ENCODE results near the gene ROM1.

DNA sequence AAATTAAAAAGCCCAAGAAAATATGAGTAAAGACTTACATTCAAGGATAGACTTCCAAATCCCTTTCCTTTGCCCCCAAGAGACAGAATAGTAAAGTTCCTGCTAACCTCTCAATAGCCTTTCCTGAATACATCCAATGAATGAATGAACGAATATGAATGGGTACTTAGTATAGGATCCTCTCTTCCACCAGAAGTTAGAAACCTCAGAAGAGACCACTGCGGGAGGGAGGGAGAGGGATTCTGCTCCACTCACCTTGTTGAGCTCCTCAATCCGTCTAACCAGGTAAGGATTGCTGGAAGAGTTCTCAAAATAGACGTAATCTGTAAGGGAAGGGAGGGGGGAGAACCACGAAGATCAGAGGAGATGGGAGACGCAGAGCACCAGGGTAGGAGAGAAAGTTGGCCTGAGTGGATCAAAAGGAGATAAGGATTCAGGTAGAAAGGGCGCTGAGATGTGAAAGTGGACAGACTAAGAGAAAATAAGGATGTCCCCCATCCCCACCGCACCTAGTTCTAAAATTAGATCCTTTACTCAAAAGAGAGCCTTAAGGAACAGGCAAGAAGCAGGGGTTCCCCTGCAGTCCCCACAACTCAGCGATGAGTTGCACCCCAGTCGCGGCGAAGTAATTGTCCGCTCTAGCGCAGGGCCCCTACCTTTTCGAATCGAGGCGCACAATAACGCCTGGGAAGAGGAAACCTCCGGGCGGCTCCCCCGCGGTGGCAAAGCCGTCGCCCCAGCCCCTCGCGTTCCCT is 12.5 kb upstream of the ROM1 start:
- TF ChIP-seq CTCF (IDR thresholded peaks at IDR 0.05), result no peak
- no peak for TF ChIP-seq POLR2AphosphoS5 (IDR thresholded peaks at IDR 0.05)
- TF ChIP-seq POLR2A (IDR thresholded peaks at IDR 0.05), result no peak
- no peak for TF ChIP-seq EP300 (IDR thresholded peaks at IDR 0.05)

Data from gastroesophageal sphincter (tissue), 3 donors.